ENCODE data around the gene LPCAT2.

Gene LPCAT2

GRCh38 chr16:55625843-55626242 is 117.0 kb downstream of the LPCAT2 start:
- TF ChIP-seq CTCF (IDR thresholded peaks at IDR 0.05; ENCODE audit: extremely low read depth, insufficient read depth, missing control alignments): no peak
- in situ Hi-C loops (cut with MboI; ENCODE audit: low pct_unique_long_range_greater_than_20kb, low sequenced_read_pairs, unreplicated experiment): no loop called here
- no peak for DNase-seq (ENCODE audit: low spot score)

GRCh38 chr16:55628306-55628968 is 119.6 kb downstream of the LPCAT2 start:
- in situ Hi-C loops (cut with MboI; ENCODE audit: low pct_unique_long_range_greater_than_20kb, low sequenced_read_pairs, unreplicated experiment): no loop called here
- no peak for TF ChIP-seq CTCF (IDR thresholded peaks at IDR 0.05; ENCODE audit: extremely low read depth, insufficient read depth, missing control alignments)
- no peak for DNase-seq (ENCODE audit: low spot score)

GRCh38 chr16:55630774-55631173 is 121.9 kb downstream of the LPCAT2 start:
- no peak for DNase-seq (ENCODE audit: low spot score)
- in situ Hi-C loops (cut with MboI; ENCODE audit: low pct_unique_long_range_greater_than_20kb, low sequenced_read_pairs, unreplicated experiment): no loop called here
- TF ChIP-seq CTCF (IDR thresholded peaks at IDR 0.05; ENCODE audit: extremely low read depth, insufficient read depth, missing control alignments): no peak

GRCh38 chr16:55632259-55632658 is 123.4 kb downstream of the LPCAT2 start:
- no peak for TF ChIP-seq CTCF (IDR thresholded peaks at IDR 0.05; ENCODE audit: extremely low read depth, insufficient read depth, missing control alignments)
- in situ Hi-C loops (cut with MboI; ENCODE audit: low pct_unique_long_range_greater_than_20kb, low sequenced_read_pairs, unreplicated experiment): no loop called here
- no peak for DNase-seq (ENCODE audit: low spot score)

GRCh38 chr16:55634193-55634592 is 125.3 kb downstream of the LPCAT2 start:
- in situ Hi-C loops (cut with MboI; ENCODE audit: low pct_unique_long_range_greater_than_20kb, low sequenced_read_pairs, unreplicated experiment): no loop called here
- DNase-seq (ENCODE audit: low spot score): no peak
- TF ChIP-seq CTCF (IDR thresholded peaks at IDR 0.05; ENCODE audit: extremely low read depth, insufficient read depth, missing control alignments): no peak
